SK-N-SH (cell line): Measurements from ENCODE around the gene PPP1R18. TPM values are rescaled to one million over a fixed set of nuclear protein-coding genes. Genes with fewer than 3 reads are reported as not detected.

Experiments used
- CTCF ChIA-PET: fragments of 300-600, 350-600 bp; formaldehyde crosslinking; extraction: SDS; loops from one replicate; lab custom pipeline; 2021; lab: Yijun Ruan, JAX
- POLR2A ChIA-PET: fragments of 350-600 bp; sonication (Branson Sonifier 250); formaldehyde crosslinking; extraction: SDS; loops from one replicate; lab custom pipeline; 2020; ENCODE audit warnings: antibody characterized with exemption, inconsistent platforms; lab: Yijun Ruan, JAX
- DNase-seq: peaks from one replicate; pipeline ENCODE4 v3.0.0; 2012
- H2AFZ ChIP-seq: fragments of 200-600 bp; sonication (generic); 2 replicates; pipeline ENCODE4 v1.8.1; 2016; ENCODE audit warnings: antibody characterized with exemption, mild to moderate bottlenecking, low read depth
- H3F3A ChIP-seq: fragments of 200-600 bp; sonication (generic); replicated peaks from 2 replicates; pipeline ENCODE3; 2016; ENCODE audit warnings: antibody characterized with exemption, mild to moderate bottlenecking; ENCODE audit not compliant: insufficient read depth
- H3K27ac ChIP-seq, 2 experiments: fragments of 200-500 bp in 1 of 2; fragments of 200-600 bp in 1 of 2; sonication (Bioruptor generic) in 1 of 2; sonication (generic), shearing (Covaris generic) in 1 of 2; 2 replicates each; pipeline versions ENCODE4 v1.5.1 to v1.6.1; 2014 to 2016; ENCODE audit warnings: low read depth in 2 of 2, inconsistent platforms in 1 of 2, low read length in 1 of 2, mild to moderate bottlenecking in 1 of 2, mixed read lengths in 1 of 2
- H3K27me3 ChIP-seq: fragments of 200-600 bp; sonication (generic), shearing (Covaris generic); 2 replicates; pipeline ENCODE4 v1.6.1; 2016; ENCODE audit warnings: mixed run types; ENCODE audit not compliant: insufficient read depth
- H3K36me3 ChIP-seq, 2 experiments: fragments of 200-500 bp in 1 of 2; fragments of 200-600 bp in 1 of 2; sonication (Bioruptor generic) in 1 of 2; sonication (generic) in 1 of 2; replicated peaks in 1 of 2; 2 replicates each; pipeline versions ENCODE3 to v1.5.1; 2014 to 2016; ENCODE audit warnings: low read length in 1 of 2, mild to moderate bottlenecking in 1 of 2; ENCODE audit not compliant: insufficient read depth in 2 of 2, control insufficient read depth in 1 of 2
- H3K4me1 ChIP-seq, 2 experiments: fragments of 200-500 bp in 1 of 2; fragments of 200-600 bp in 1 of 2; sonication (Bioruptor generic) in 1 of 2; sonication (generic), shearing (Covaris generic) in 1 of 2; 2 replicates each; pipeline versions ENCODE4 v1.5.1 to v1.6.1; 2014 to 2016; ENCODE audit warnings: low read depth in 1 of 2, low read length in 1 of 2, mixed run types in 1 of 2; ENCODE audit not compliant: insufficient read depth in 2 of 2, control insufficient read depth in 1 of 2
- H3K4me2 ChIP-seq: fragments of 200-600 bp; sonication (generic), shearing (Covaris generic); 2 replicates; pipeline ENCODE4 v1.6.1; 2017; ENCODE audit warnings: mixed run types
- H3K4me3 ChIP-seq, 2 experiments: fragments of 200-500 bp in 1 of 2; fragments of 200-600 bp in 1 of 2; sonication (Bioruptor generic) in 1 of 2; sonication (generic), shearing (Covaris generic) in 1 of 2; 2 replicates each; pipeline versions ENCODE4 v1.5.1 to v1.8.1; 2014 to 2016; ENCODE audit warnings: low read depth in 2 of 2, inconsistent platforms in 1 of 2, low read length in 1 of 2, mild to moderate bottlenecking in 1 of 2, mixed read lengths in 1 of 2, moderate library complexity in 1 of 2
- H3K79me2 ChIP-seq: fragments of 200-600 bp; sonication (generic); 2 replicates; pipeline ENCODE4 v1.8.1; 2017; ENCODE audit warnings: mild to moderate bottlenecking; ENCODE audit not compliant: insufficient read depth
- H3K9ac ChIP-seq: fragments of 200-600 bp; sonication (generic); 2 replicates; pipeline ENCODE4 v1.6.1; 2017; ENCODE audit warnings: mixed run types
- H3K9me2 ChIP-seq: fragments of 200-600 bp; sonication (generic); 2 replicates; pipeline ENCODE4 v1.6.1; 2017; ENCODE audit warnings: mixed run types
- H3K9me3 ChIP-seq: fragments of 200-600 bp; sonication (generic); 2 replicates; pipeline ENCODE4 v1.6.1; 2017; ENCODE audit warnings: mixed run types, mild to moderate bottlenecking, moderate library complexity
- H4K20me1 ChIP-seq: fragments of 200-600 bp; sonication (generic); 2 replicates; pipeline ENCODE4 v1.6.1; 2017; ENCODE audit warnings: mild to moderate bottlenecking, mixed run types; ENCODE audit not compliant: insufficient read depth
- CHD2 ChIP-seq: fragments of 150-350 bp; IDR thresholded peaks from 2 replicates; pipeline ENCODE4 v1.6.1; 2018; ENCODE audit warnings: low read length; ENCODE audit not compliant: partially characterized antibody
- CTCF ChIP-seq: fragments of 200-600 bp; sonication (generic); IDR thresholded peaks from 2 replicates; pipeline ENCODE4 v1.6.1; 2017; ENCODE audit warnings: antibody characterized with exemption, mild to moderate bottlenecking, moderate library complexity
- EP300 ChIP-seq, 2 experiments: IDR thresholded peaks; 2 replicates each; pipeline versions ENCODE4 v1.4.0 to v1.6.1; 2012; ENCODE audit warnings: borderline replicate concordance in 1 of 2, low read depth in 1 of 2, low read length in 1 of 2
- EZH2phosphoT487 ChIP-seq: fragments of 200-600 bp; sonication (generic); IDR thresholded peaks from 2 replicates; pipeline ENCODE4 v1.6.1; 2017; ENCODE audit warnings: low read depth, mixed run types, mild to moderate bottlenecking, antibody characterized with exemption, moderate library complexity, borderline replicate concordance
- FOSL2 ChIP-seq: IDR thresholded peaks from 2 replicates; pipeline ENCODE4 v1.4.0; 2012; ENCODE audit warnings: low read depth, mild to moderate bottlenecking, moderate library complexity, borderline replicate concordance
- FOXJ3 ChIP-seq: sonication (generic); formaldehyde crosslinking; IDR thresholded peaks from 2 replicates; pipeline ENCODE4 v1.5.1; 2020; ENCODE audit warnings: mild to moderate bottlenecking, missing genetic modification reagents
- FOXM1 ChIP-seq: IDR thresholded peaks from 2 replicates; pipeline ENCODE4 v1.4.0; 2012; ENCODE audit warnings: low read depth, mild to moderate bottlenecking
- JUND ChIP-seq: IDR thresholded peaks from 2 replicates; pipeline ENCODE4 v1.4.0; 2012
- MAX ChIP-seq: IDR thresholded peaks from 2 replicates; pipeline ENCODE4 v1.4.0; 2012; ENCODE audit warnings: low read depth
- MEF2A ChIP-seq: IDR thresholded peaks from 2 replicates; pipeline ENCODE4 v1.4.0; 2012; ENCODE audit warnings: low read depth, borderline replicate concordance
- NRF1 ChIP-seq: IDR thresholded peaks from 2 replicates; pipeline ENCODE4 v1.6.1; 2012; ENCODE audit warnings: low read depth, mild to moderate bottlenecking, low read length
- PBX3 ChIP-seq: IDR thresholded peaks from 2 replicates; pipeline ENCODE4; 2012
- RAD21 ChIP-seq: IDR thresholded peaks from 2 replicates; pipeline ENCODE4 v1.6.1; 2012; ENCODE audit warnings: mild to moderate bottlenecking, low read length
- SIN3A ChIP-seq: IDR thresholded peaks from 2 replicates; pipeline ENCODE4 v1.6.1; 2012; ENCODE audit warnings: low read depth, mild to moderate bottlenecking, low read length, moderate library complexity, borderline replicate concordance
- SMC3 ChIP-seq: IDR thresholded peaks from 2 replicates; pipeline ENCODE4 v1.6.1; 2012; ENCODE audit warnings: low read depth, low read length, improper control_type of control experiment
- USF2 ChIP-seq: fragments of 150-350 bp; IDR thresholded peaks from 2 replicates; pipeline ENCODE4 v1.6.1; 2017; ENCODE audit warnings: antibody characterized with exemption, low read length, low read depth, borderline replicate concordance
- YY1 ChIP-seq: IDR thresholded peaks from 2 replicates; pipeline ENCODE4 v1.4.0; 2012; ENCODE audit warnings: low read depth, mild to moderate bottlenecking
- WGBS: methylation state at CpG from one replicate; pipeline ENCODE4 v1.1.6; 2017; ENCODE audit warnings: low lambda C conversion rate; 5-methylcytosine and 5-hydroxymethylcytosine counted together
- polyA plus RNA-seq, 3 experiments: library from polyadenylated mRNA; depleted of rRNA; stranded (reverse); fragments of >200 nt; gene quantifications; 2 replicates each; pipeline ENCODE4 v1.2.3, GENCODE V29; 2012

Gene PPP1R18
- polyA plus RNA-seq, 1 of the 3 experiments (the other 2 are of a cell fraction): 73.2 TPM

- TF ChIP-seq USF2: no peak
- TF ChIP-seq CHD2: no peak
- no peak for TF ChIP-seq RAD21
- no peak for TF ChIP-seq FOXJ3 (CRISPR knock-in tag)
- TF ChIP-seq SMC3: no peak
- TF ChIP-seq YY1: no peak; the same call in 1 of the 2 replicates
- no peak for TF ChIP-seq EP300 (IDR thresholded peaks at IDR 0.05; ENCODE audit: borderline replicate concordance in 1 of 2, low read depth in 1 of 2, low read length in 1 of 2)
- TF ChIP-seq EZH2phosphoT487: no peak
- TF ChIP-seq FOSL2: no peak
- no peak for TF ChIP-seq JUND
- TF ChIP-seq SIN3A: peak; percentile 69; the same call in 1 of the 2 replicates
- no peak for TF ChIP-seq FOXM1
- no peak for TF ChIP-seq CTCF
- peak; percentile 44; the same call in 1 of the 2 replicates for TF ChIP-seq MAX
- no peak for TF ChIP-seq MEF2A
Observed at GRCh38 chr6:30647242-30648116, 39.0 kb downstream of the PPP1R18 start (continued).

GRCh38 chr6:30646450-30647241 lies 39.8 kb downstream of the PPP1R18 start, which contains the start of gene C6orf136:
Gene C6orf136 (plus strand): TSS chr6:30647133. CDS start chr6:30647232, 99 bp downstream.
- Histone ChIP-seq H3K79me2 (peaks cover 32% of the 10 kb centered on the region), H3K9me2 (no peaks in the 10 kb centered on the region), H3F3A (peaks cover 17% of the 10 kb centered on the region), H3K9ac (peak within 1 kb of the TSS; percentile 84), H3K4me3 (peak within 1 kb of the TSS; percentile 84), H2AFZ (peak within 1 kb of the TSS; percentile 68), H3K36me3 (peaks cover 23 to 33% of the 10 kb centered on the region in 2 experiments), H3K27me3 (no peaks in the 10 kb centered on the region), H3K9me3 (no peaks in the 10 kb centered on the region), H4K20me1 (no peaks in the 10 kb centered on the region), H3K4me2 (peak within 1 kb of the TSS; percentile 97), H3K27ac (peak within 1 kb of the TSS; percentile 77 to 94), H3K4me1 (peaks cover 0 to 6% of the 10 kb centered on the region in 2 experiments; a peak in 2 of 4 replicates)
- DNase-seq: peak; percentile 97
- WGBS: 13% methylated on average over 34 of the region's 37 CpGs
- TF ChIP-seq MAX (no peak), SMC3 (no peak), NRF1 (peak; percentile 96), PBX3 (0 out of 2 replicates have a peak, but pooled peaks have one; percentile 17), FOSL2 (no peak)
- POLR2A ChIA-PET: interaction anchor here (1.0 kb wide), 1 partner anchor 32 kb away, joined by 7 read pairs; no protein-coding TSS in a partner anchor
- CTCF ChIA-PET: interaction anchor here (0.9 kb wide), 2 partner anchors 26 to 106 kb away, joined by 3 to 4 read pairs; partner anchors contain the start of gene DHX16
